Neural cell (in vitro differentiated cells): Measurements from ENCODE around the gene TMEM208.

Experiments
- CTCF ChIP-seq: fragments of 450-650 bp; IDR thresholded peaks from 2 replicates; pipeline ENCODE4 v1.5.1; 2014; ENCODE audit warnings: antibody characterized with exemption, mild to moderate bottlenecking, moderate library complexity; ENCODE audit not compliant: poor library complexity, severe bottlenecking
- EP300 ChIP-seq: fragments of 450-650 bp; conservative IDR thresholded peaks from 2 replicates; pipeline ENCODE4 v1.6.1; 2014; ENCODE audit warnings: antibody characterized with exemption, mild to moderate bottlenecking, moderate library complexity; ENCODE audit not compliant: poor library complexity, severe bottlenecking
- POLR2AphosphoS5 ChIP-seq: IDR thresholded peaks from 2 replicates; pipeline ENCODE4 v1.6.1; 2012

- TF ChIP-seq EP300 = no peak
- TF ChIP-seq POLR2AphosphoS5 = no peak
- no peak for TF ChIP-seq CTCF
Observed at GRCh38 chr16:67263201-67263600, 36.3 kb downstream of the TMEM208 start.
